ENCODE data around the gene EFR3B. TPM values are rescaled to one million over a fixed set of nuclear protein-coding genes. Genes with fewer than 3 reads are reported as not detected.

The EFR3B gene
- total RNA-seq, 1 experiment from 2014 or later = 7.9 TPM

DNA sequence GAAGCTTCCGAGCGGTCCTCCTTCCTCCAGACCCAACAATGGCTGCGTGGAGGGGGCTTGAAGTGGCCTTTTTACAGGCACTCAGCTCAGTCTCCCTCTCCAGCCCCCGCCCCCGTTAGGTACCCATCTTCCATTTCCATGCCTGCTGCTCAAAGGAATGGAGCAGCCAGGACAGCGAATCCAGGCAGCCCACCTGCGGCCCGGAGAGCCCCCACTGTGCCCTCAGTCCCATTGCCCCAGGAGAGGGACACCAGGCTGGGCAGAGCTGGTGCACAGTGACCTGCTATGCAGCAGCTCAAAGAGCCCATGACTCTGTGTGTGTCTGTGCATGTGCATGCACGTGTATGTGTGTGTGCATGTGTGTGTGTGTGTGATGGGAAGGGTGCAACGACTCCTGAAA is 137.1 kb downstream of the EFR3B start:
- in situ Hi-C loops (cut with HindIII; ENCODE audit: low pct_unique_long_range_greater_than_20kb, low sequenced_read_pairs) = no loop called here
- DNase-seq (ENCODE audit: low read depth, low spot score) = no peak

DNA sequence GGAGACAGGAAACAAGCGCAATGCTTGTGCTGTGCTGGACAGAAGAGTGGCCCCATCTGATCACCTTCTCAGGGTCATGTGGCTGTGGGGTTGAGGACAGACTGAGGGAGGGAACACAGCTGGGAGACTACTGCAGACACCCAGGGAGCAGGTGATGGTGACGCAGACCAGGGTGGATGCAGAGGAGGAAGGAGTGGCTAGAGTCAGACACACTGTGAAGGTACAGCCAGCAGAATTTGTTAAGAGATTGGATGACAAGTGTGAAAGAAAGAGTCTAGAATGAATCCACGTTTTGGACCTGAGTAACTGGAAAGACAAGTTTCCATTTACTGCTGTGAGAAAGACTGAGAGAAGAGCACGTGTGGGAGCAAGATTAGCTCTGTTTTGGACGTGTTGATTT is 142.4 kb downstream of the EFR3B start:
- in situ Hi-C loops (cut with HindIII; ENCODE audit: low pct_unique_long_range_greater_than_20kb, low sequenced_read_pairs) = no loop called here
- DNase-seq (ENCODE audit: low read depth, low spot score) = no peak

DNA sequence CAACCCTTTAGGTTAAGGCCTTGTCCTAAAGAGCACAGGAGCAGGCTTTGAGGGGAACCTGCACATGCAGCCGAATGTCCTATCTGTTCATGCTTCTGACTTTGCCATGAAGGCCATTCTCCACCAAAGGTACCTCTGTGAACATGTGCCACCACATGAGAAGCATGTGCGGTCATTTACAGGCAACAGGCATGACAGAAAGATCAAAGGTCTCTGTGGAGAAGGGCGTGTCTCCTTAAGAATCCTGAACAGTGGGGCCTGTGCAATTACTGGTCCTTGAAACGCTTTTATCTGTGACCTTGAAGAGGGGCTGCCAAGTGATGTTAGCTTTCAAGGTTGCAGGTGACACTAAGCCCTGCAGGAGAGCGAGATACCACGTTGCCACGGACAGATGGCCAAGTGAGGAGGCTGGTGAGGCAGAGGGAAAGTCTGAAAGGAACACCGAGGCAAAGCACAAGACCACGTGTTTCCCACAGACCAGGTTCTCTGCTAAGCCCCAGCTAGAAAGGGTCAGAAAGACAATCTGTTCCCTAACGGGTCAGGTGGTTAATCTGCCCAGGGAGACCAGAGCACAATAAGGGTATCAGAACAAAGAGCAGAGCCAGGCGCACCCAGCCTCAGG is 146.0 kb downstream of the EFR3B start:
- in situ Hi-C loops (cut with HindIII; ENCODE audit: low pct_unique_long_range_greater_than_20kb, low sequenced_read_pairs) = no loop called here
- no peak for DNase-seq (ENCODE audit: low read depth, low spot score)

GRCh38 chr2:25188405-25188804 is 146.5 kb downstream of the EFR3B start:
- in situ Hi-C loops (cut with HindIII; ENCODE audit: low pct_unique_long_range_greater_than_20kb, low sequenced_read_pairs) = no loop called here
- DNase-seq (ENCODE audit: low read depth, low spot score) = no peak

- in situ Hi-C loops (cut with HindIII; ENCODE audit: low pct_unique_long_range_greater_than_20kb, low sequenced_read_pairs) = no loop called here
- no peak for DNase-seq (ENCODE audit: low read depth, low spot score)
Observed at GRCh38 chr2:25190536-25190935, 148.7 kb downstream of the EFR3B start.

DNA sequence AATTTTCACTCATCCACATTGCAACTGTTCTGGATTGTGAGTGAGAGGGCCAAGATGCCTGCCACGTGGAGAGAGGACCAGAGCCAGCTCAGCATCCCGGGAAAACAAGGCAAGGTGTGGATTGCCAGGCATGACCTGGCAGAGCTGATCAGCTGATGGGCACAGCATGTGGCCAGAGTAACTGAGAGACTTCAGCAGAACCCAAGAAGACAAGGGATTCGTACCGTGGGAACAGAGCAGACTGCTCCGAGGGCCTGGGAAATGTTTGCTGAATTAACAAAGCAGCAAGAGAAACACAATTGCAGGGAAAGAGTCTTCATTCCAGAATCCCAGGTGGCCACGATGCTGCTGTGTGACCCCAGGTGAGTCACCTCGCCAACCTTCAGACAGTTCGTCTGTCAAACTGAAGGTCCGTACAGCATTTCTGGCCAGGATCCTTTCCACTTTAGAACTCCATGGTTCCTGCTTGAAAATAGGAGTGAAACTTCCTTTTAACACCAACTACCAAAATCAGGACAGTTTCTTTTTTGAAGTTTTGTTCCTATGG is 152.8 kb downstream of the EFR3B start:
- no peak for DNase-seq (ENCODE audit: low read depth, low spot score)
- in situ Hi-C loops (cut with HindIII; ENCODE audit: low pct_unique_long_range_greater_than_20kb, low sequenced_read_pairs) = no loop called here

DNA sequence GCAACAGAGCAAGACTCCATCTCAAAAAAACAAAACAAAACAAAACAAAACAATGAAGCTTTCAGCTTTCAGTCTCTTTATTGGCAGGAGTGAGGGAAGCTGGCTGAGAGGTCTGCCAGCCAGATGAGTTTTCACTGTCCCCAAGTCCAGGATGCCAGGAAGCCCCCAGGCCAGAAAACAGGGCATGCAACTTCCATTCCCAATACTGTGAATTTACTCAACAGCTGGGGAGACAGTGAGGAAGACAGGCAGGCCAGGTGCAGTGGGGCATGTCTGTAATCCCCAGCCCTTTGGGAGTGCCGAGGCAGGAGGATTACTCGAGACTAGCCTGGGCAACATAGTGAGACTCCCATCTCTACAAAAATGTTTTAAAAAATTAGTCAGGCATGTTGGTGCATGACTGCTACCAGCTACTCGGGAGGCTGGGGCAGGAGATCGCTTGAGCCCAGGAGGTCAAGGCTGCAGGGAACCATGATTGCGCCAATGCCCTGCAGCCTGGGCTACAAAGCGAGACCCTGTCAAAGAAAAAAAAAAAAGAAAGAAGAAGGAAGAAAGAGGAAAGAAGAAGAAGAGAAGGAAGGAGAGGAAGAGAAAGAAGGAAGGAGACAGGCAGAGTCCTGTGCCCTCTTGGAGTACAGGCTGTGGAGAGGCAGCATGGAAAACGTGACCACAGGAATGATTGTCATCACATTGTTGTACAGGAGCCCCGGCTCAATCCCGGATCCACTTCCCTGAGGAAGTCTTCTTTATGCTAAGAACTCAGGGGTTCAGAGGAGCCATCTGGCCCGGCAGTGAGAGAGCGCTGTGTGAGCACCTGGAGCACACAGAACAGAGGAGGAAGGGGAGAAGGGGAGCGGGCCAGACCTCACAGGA is 155.7 kb downstream of the EFR3B start:
- peak; percentile 19 for DNase-seq (ENCODE audit: low read depth, low spot score)
- in situ Hi-C loops (cut with HindIII; ENCODE audit: low pct_unique_long_range_greater_than_20kb, low sequenced_read_pairs) = no loop called here

DNA sequence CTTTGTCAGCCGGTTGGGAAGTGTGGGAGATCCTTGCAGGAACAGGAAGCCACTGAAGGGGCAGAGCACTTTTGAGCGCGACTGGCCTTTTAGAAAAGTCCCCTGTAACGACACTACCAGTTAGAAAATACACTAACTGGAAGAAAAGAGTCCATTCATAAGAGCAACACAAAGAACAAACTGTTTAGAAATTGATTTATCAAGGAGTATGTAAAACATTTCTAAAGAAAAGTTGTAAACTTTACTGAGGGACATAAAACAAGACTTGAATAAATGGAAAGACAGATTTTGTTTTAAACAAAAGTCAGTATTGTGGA is 156.3 kb downstream of the EFR3B start:
- peak; percentile 85 for DNase-seq (ENCODE audit: low read depth, low spot score)
- in situ Hi-C loops (cut with HindIII; ENCODE audit: low pct_unique_long_range_greater_than_20kb, low sequenced_read_pairs) = no loop called here

- in situ Hi-C loops (cut with HindIII; ENCODE audit: low pct_unique_long_range_greater_than_20kb, low sequenced_read_pairs) = no loop called here
- DNase-seq (ENCODE audit: low read depth, low spot score) = no peak
Observed at GRCh38 chr2:25198576-25198975, 156.7 kb downstream of the EFR3B start.

- in situ Hi-C loops (cut with HindIII; ENCODE audit: low pct_unique_long_range_greater_than_20kb, low sequenced_read_pairs) = no loop called here
- peak; percentile 51 for DNase-seq (ENCODE audit: low read depth, low spot score)
Observed at GRCh38 chr2:25201265-25201664, 159.4 kb downstream of the EFR3B start.

- no peak for DNase-seq (ENCODE audit: low read depth, low spot score)
- in situ Hi-C loops (cut with HindIII; ENCODE audit: low pct_unique_long_range_greater_than_20kb, low sequenced_read_pairs) = no loop called here
Observed at GRCh38 chr2:25201794-25202193, 159.9 kb downstream of the EFR3B start.

DNA sequence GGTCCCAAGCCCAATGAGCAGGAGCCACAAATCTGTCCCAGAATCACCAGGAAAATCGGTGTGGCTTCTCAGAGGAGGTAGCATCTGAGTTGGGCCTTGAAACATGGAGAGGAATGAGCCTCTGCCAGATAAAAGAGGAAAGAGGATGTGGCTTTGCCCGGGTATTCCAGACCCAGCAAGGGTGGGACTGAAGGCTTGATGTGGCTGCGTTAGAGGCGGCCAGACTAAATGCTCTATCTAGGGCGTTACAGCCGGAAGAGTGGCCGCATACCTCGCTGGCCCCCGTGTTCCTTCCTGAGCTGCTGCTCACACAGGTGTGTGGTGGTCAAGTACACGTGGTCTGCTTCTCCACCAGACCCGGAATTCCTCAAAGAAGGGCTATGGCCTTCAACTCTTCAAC is 160.4 kb downstream of the EFR3B start:
- in situ Hi-C loops (cut with HindIII; ENCODE audit: low pct_unique_long_range_greater_than_20kb, low sequenced_read_pairs) = no loop called here
- DNase-seq (ENCODE audit: low read depth, low spot score) = no peak

- in situ Hi-C loops (cut with HindIII; ENCODE audit: low pct_unique_long_range_greater_than_20kb, low sequenced_read_pairs) = no loop called here
- no peak for DNase-seq (ENCODE audit: low read depth, low spot score)
Observed at GRCh38 chr2:25204190-25204838, 162.4 kb downstream of the EFR3B start.

DNA sequence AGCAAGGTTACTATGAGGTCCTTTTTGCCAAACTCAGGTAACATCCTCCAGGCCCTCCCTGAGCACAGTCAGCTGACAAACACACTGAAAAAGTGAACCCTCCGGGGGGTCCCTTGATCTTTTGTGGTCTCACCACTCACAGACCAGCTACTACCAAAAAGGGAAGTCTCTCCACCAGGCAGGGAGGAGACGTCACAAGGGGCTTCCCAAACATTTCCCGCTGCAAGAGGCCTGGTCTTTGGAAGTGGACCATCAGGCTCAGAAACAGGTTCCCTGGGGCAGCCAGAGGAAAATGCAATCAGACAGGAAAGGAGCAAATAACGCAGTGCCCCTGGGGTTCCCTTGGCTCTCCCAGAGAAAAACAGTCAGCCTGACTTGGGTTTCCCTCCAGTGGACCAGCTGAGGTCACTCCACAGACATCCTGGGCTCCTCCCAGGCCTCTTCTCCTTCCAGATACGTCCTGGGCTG is 165.2 kb downstream of the EFR3B start:
- in situ Hi-C loops (cut with HindIII; ENCODE audit: low pct_unique_long_range_greater_than_20kb, low sequenced_read_pairs) = no loop called here

More for the DNA sequence above, 165.2 kb downstream of the EFR3B start:
- no peak for DNase-seq (ENCODE audit: low read depth, low spot score)

Small RNA genes lying within 50 kb of the gene (small RNA-seq; reads per million reads assigned to genes)
- gene RF00019 (0 reads per million in 2 experiments), gene RN7SL856P (0 to 0.05 reads per million in 2 experiments)

Other genes with a start within 250 kb of the EFR3B start
- 57.6 and 61.2 TPM in 2 replicates for gene PTRHD1, start 248.7 kb upstream of the EFR3B start, total RNA-seq (2014; rRNA removed; shearing (Covaris generic))
- gene CENPO, start 248.7 kb upstream of the EFR3B start, total RNA-seq (2014; rRNA removed; shearing (Covaris generic)) = 20.5 and 24.5 TPM in 2 replicates
- gene ADCY3, start 121.8 kb upstream of the EFR3B start, total RNA-seq (2014; rRNA removed; shearing (Covaris generic)) = 22.6 and 25.8 TPM in 2 replicates
- gene DNAJC27, start 70.1 kb upstream of the EFR3B start, total RNA-seq (2014; rRNA removed; shearing (Covaris generic)) = 3.4 and 6.0 TPM in 2 replicates
- not detected in 2 replicates for gene POMC, start 126.5 kb downstream of the EFR3B start, total RNA-seq (2014; rRNA removed; shearing (Covaris generic))